GM12872 (cell line): ENCODE data around the gene THSD7B.

ENCODE experiments used
- TF ChIP-seq, protein P1 (sequence below): IDR thresholded peaks from 3 replicates; pipeline ENCODE4 v1.5.1; 2011; ENCODE audit warnings: low read depth, mild to moderate bottlenecking, low read length, moderate library complexity; ENCODE audit not compliant: insufficient read depth

The THSD7B gene

GRCh38 chr2:137232076-137232475 is 466.7 kb downstream of the THSD7B start:
- TF ChIP-seq, protein P1, sequence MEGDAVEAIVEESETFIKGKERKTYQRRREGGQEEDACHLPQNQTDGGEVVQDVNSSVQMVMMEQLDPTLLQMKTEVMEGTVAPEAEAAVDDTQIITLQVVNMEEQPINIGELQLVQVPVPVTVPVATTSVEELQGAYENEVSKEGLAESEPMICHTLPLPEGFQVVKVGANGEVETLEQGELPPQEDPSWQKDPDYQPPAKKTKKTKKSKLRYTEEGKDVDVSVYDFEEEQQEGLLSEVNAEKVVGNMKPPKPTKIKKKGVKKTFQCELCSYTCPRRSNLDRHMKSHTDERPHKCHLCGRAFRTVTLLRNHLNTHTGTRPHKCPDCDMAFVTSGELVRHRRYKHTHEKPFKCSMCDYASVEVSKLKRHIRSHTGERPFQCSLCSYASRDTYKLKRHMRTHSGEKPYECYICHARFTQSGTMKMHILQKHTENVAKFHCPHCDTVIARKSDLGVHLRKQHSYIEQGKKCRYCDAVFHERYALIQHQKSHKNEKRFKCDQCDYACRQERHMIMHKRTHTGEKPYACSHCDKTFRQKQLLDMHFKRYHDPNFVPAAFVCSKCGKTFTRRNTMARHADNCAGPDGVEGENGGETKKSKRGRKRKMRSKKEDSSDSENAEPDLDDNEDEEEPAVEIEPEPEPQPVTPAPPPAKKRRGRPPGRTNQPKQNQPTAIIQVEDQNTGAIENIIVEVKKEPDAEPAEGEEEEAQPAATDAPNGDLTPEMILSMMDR: no peak

DNA sequence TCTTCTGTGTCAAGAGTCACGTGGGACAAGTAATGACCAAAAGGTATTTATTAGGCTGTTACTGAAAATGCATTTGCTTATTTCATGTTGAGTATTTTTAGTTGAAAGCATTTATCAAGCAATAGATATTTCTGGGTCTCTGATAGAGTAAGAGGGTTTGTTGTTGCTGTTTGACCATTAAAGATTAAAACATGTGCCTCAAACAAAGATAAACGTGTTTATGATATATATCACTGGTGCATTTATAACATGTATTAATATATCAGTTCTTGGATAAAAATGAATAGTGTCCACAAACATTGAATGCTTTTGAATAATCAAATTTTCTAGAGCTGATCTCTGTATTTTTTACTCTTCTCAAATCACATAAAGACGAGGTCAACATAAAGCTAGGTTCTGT is 467.7 kb downstream of the THSD7B start:
- TF ChIP-seq, protein P1: no peak

DNA sequence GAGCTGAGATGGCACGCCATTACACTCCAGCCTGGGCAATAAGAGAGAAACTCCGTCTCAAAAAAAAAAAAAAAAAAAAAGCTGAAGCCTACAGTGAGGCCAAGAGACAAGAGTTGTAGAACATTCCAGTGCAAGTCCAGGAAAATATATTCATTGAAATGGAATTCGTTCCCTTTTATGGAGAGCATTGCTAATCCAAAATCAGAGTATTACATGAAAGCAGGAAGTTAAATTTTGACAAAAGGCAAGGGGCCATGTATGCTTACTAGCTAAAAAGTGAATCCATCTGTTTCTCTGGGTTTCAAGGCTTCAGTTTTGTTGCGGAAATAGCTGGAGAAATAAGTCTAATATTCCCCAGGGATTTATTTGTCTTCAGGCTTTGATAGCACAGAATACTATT is 471.7 kb downstream of the THSD7B start:
- TF ChIP-seq, protein P1: no peak

GRCh38 chr2:137238065-137238464 is 472.7 kb downstream of the THSD7B start:
- TF ChIP-seq, protein P1: no peak

DNA sequence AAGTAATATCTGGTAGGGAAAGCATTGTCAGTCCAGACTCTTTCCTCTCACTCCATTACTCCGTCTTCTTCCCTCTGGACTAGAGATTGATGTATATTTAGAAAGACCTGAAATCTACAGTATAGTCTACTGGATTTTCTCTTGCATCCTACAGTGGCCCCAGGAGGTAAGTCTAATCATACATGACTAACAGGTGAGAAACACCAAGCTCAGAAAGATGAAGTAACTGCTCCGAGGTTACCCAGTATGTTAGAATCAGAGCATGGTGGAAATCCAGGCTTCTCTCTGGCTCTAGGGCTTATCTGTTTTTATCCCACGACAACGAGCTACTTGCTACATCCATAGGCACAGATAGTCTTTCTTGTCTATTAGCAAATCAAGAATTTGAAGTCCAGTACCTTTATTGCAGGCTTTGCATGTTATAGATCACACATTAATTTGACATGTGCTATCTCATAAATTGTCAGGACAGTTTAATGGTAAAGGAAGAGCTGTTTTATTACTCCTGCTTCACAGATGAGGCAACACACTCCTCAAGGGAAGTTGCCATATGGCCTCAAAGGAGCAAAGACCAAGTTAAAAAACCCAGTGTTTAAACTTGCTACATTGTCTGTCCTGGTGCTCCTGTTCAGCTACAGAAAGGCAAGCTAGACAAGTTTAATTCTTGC is 484.3 kb downstream of the THSD7B start:
- TF ChIP-seq, protein P1: no peak

DNA sequence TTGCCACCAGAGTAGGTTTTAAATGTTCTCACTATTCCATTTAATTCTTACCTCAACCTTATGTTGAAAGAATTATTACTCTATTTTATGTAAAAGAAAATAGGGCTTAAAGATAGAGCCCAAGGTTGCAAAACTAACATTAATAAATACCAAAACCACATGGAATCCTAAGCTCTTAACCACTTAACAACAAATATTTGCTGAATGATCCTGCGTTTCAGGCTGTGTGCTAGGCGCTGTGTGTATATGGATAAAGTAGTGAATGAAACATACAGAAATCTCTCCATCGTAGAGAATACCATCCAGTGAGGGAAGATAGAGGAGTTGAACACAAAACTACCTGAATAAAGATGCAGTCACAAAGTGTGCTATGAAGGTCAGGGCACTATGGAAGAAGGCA is 485.1 kb downstream of the THSD7B start:
- TF ChIP-seq, protein P1: no peak

GRCh38 chr2:137251045-137251444 is 485.7 kb downstream of the THSD7B start:
- TF ChIP-seq, protein P1: no peak

GRCh38 chr2:137252934-137253333 is 487.6 kb downstream of the THSD7B start:
- TF ChIP-seq, protein P1: no peak
